Measurements from ENCODE around the gene SPEN. TPM values are rescaled to one million over a fixed set of nuclear protein-coding genes. Genes with fewer than 3 reads are reported as not detected.
A peak's percentile ranks its signal among the peaks of the same experiment; 100 is the strongest.

The SPEN gene
- total and polyA plus RNA-seq, 9 of the 15 experiments (the other 6 are each of a cell fraction or from before 2014, with no cell fraction given), result 5.7 to 87.5 (median 27.2) TPM

- TF ChIP-seq, protein P1, sequence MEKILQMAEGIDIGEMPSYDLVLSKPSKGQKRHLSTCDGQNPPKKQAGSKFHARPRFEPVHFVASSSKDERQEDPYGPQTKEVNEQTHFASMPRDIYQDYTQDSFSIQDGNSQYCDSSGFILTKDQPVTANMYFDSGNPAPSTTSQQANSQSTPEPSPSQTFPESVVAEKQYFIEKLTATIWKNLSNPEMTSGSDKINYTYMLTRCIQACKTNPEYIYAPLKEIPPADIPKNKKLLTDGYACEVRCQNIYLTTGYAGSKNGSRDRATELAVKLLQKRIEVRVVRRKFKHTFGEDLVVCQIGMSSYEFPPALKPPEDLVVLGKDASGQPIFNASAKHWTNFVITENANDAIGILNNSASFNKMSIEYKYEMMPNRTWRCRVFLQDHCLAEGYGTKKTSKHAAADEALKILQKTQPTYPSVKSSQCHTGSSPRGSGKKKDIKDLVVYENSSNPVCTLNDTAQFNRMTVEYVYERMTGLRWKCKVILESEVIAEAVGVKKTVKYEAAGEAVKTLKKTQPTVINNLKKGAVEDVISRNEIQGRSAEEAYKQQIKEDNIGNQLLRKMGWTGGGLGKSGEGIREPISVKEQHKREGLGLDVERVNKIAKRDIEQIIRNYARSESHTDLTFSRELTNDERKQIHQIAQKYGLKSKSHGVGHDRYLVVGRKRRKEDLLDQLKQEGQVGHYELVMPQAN (IDR thresholded peaks at IDR 0.05; ENCODE audit: borderline replicate concordance), result no peak
- TF ChIP-seq SRF (CRISPR knock-in tag; IDR thresholded peaks at IDR 0.05) (peak; percentile 16 to 78; a peak in 2 of 4 replicates), TBL1XR1 (IDR thresholded peaks at IDR 0.05; ENCODE audit: low read length in 2 of 2) (peak; percentile 76 to 89; a peak in 3 of 4 replicates), NBN (IDR thresholded peaks at IDR 0.05; ENCODE audit: low read depth) (peak; percentile 49), CCNT2 (IDR thresholded peaks at IDR 0.05; ENCODE audit: borderline replicate concordance, extremely low read depth, insufficient read length, low read depth, low read length) (peak; percentile 90), U2AF1 (optimal IDR thresholded peaks at IDR 0.05; ENCODE audit: low read depth, low read length) (no peak), PCBP2 (IDR thresholded peaks at IDR 0.05; ENCODE audit: low read depth, low read length, poor library complexity, severe bottlenecking) (no peak), E4F1 (CRISPR knock-in tag; IDR thresholded peaks at IDR 0.05; ENCODE audit: borderline replicate concordance) (0 out of 2 replicates have a peak, but pooled peaks have one; percentile 55), E2F8 (IDR thresholded peaks at IDR 0.05; ENCODE audit: low read depth, partially characterized antibody) (peak; percentile 19), RBM39 (optimal IDR thresholded peaks at IDR 0.05; ENCODE audit: low read depth, low read length) (no peak), VEZF1 (CRISPR knock-in tag; IDR thresholded peaks at IDR 0.05) (peak; percentile 90), ETS2 (tag; IDR thresholded peaks at IDR 0.05; ENCODE audit: borderline replicate concordance, poor library complexity, severe bottlenecking) (no peak), KDM2B (CRISPR knock-in tag; IDR thresholded peaks at IDR 0.05) (no peak), FOXA1 (IDR thresholded peaks at IDR 0.05; ENCODE audit: borderline replicate concordance) (no peak)
- TF ChIP-seq, protein P2, sequence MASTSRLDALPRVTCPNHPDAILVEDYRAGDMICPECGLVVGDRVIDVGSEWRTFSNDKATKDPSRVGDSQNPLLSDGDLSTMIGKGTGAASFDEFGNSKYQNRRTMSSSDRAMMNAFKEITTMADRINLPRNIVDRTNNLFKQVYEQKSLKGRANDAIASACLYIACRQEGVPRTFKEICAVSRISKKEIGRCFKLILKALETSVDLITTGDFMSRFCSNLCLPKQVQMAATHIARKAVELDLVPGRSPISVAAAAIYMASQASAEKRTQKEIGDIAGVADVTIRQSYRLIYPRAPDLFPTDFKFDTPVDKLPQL (IDR thresholded peaks at IDR 0.05; ENCODE audit: extremely low read depth, insufficient read length), result no peak
These were observed 38.4 kb downstream of the SPEN start (continued) for GRCh38 chr1:15885701-15886610.

Data from K562 (cell line).